PC-9 (cell line): ENCODE measurements around the gene PHACTR1. TPM values are rescaled to one million over a fixed set of nuclear protein-coding genes. Genes with fewer than 3 reads are reported as not detected.

Experiments used
- BruUV-seq: library from RNA; stranded (reverse); fragments of 400-500 nt; replicated peaks from 2 replicates; lab custom pipeline; 2021; lab: Mats Ljungman, UMichigan
- CTCF ChIA-PET: fragments of 300-600 bp; sonication (Branson Sonifier 250); formaldehyde crosslinking; loops from one replicate; lab custom pipeline; 2022; ENCODE audit warnings: antibody characterized with exemption; lab: Charles Lee
- POLR2A ChIA-PET: fragments of 300-600 bp; sonication (Branson Sonifier 250); formaldehyde crosslinking; loops from one replicate; lab custom pipeline; 2022; ENCODE audit warnings: antibody characterized with exemption; ENCODE audit not compliant: unreplicated experiment; lab: Charles Lee
- DNase-seq, 2 experiments: peaks; one replicate each; pipeline versions ENCODE4 v3.0.0 to v3.0.0-alpha.2; 2015 to 2022; ENCODE audit warnings: mixed read lengths in 1 of 2
- H2AFZ ChIP-seq: fragments of 200-600 bp; sonication (generic); 2 replicates; pipeline ENCODE4 v1.8.1; 2017; ENCODE audit warnings: antibody characterized with exemption
- H3F3A ChIP-seq: fragments of 200-600 bp; sonication (generic); 2 replicates; pipeline ENCODE4 v1.8.1; 2017; ENCODE audit warnings: antibody characterized with exemption, mild to moderate bottlenecking, low read depth; ENCODE audit not compliant: insufficient read depth
- H3K27ac ChIP-seq: fragments of 200-600 bp; sonication (generic); 2 replicates; pipeline ENCODE4 v1.6.1; 2016; ENCODE audit warnings: mixed run types
- H3K27me3 ChIP-seq: fragments of 200-600 bp; sonication (generic); 2 replicates; pipeline ENCODE4 v1.6.1; 2016; ENCODE audit warnings: low read depth, mixed run types; ENCODE audit not compliant: insufficient read depth
- H3K36me3 ChIP-seq: fragments of 200-600 bp; sonication (generic); 2 replicates; pipeline ENCODE4 v1.6.1; 2016; ENCODE audit warnings: low read depth, mixed run types
- H3K4me1 ChIP-seq: fragments of 200-600 bp; sonication (generic); replicated peaks from 2 replicates; pipeline ENCODE4 v1.6.1; 2016; ENCODE audit warnings: mixed run types; ENCODE audit not compliant: insufficient read depth
- H3K4me2 ChIP-seq: fragments of 200-600 bp; sonication (generic); 2 replicates; pipeline ENCODE4 v1.6.1; 2017; ENCODE audit warnings: mixed run types
- H3K4me3 ChIP-seq: fragments of 200-600 bp; sonication (generic); 2 replicates; pipeline ENCODE4 v1.6.1; 2016; ENCODE audit warnings: mixed run types
- H3K79me2 ChIP-seq: fragments of 200-600 bp; sonication (generic); 2 replicates; pipeline ENCODE4 v1.6.1; 2017; ENCODE audit warnings: low read depth, mixed run types
- H3K9me2 ChIP-seq: fragments of 200-600 bp; sonication (generic); 2 replicates; pipeline ENCODE4 v1.8.1; 2017; ENCODE audit warnings: mild to moderate bottlenecking; ENCODE audit not compliant: insufficient read depth
- H3K9me3 ChIP-seq: fragments of 200-600 bp; sonication (generic); 2 replicates; pipeline ENCODE4 v1.8.1; 2016; ENCODE audit warnings: low read depth; ENCODE audit not compliant: insufficient read depth
- H4K20me1 ChIP-seq: fragments of 200-600 bp; sonication (generic); 2 replicates; pipeline ENCODE4 v1.8.1; 2017; ENCODE audit not compliant: insufficient read depth
- EZH2 ChIP-seq: fragments of 200-600 bp; sonication (generic); IDR thresholded peaks from 2 replicates; pipeline ENCODE4 v1.8.0; 2017; ENCODE audit warnings: antibody characterized with exemption, low read depth
- intact Hi-C: fragments of 100-400 bp; cut with micrococcal nuclease; formaldehyde crosslinking; loops from one replicate; pipeline ENCODE4 v1.10.0; 2022; ENCODE audit not compliant: unreplicated experiment
- total RNA-seq: library from RNA; stranded (reverse); gene quantifications from 2 replicates; pipeline ENCODE4 v1.2.3, GENCODE V29; 2021
- TF ChIP-seq, protein P1 (sequence below): fragments of 200-600 bp; sonication (generic); conservative IDR thresholded peaks from 2 replicates; pipeline ENCODE4 v1.6.1; 2017; ENCODE audit warnings: mixed run types, antibody characterized with exemption, mild to moderate bottlenecking, moderate library complexity

Gene PHACTR1
- total RNA-seq, 1 experiment from 2014 or later: not detected

DNA sequence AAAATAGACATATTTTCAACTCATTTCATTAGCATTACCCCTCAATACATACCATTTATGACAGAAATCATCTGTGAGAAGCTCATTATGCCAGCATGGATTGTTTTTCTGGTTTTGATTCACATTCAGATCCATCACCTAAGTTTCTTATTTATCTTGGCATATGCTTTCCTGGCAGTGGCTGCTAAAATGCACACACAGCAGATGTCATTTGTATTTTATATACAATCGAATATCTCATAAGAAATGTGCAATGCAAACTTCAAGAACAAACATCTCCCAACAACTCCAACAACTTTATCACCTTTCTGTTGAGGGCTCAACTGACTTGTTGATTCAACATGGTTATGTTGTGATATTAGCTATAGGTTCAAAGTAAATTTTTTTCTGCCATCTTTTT, 208.3 kb downstream of the PHACTR1 start:
- H3K4me2 ChIP-seq: no peak overlapping the region
- H3K4me1 ChIP-seq: no peaks in the 10 kb centered on the region
- no peak overlapping the region for H3K27ac ChIP-seq
- no peak overlapping the region for H3K4me3 ChIP-seq
- ChIA-PET CTCF (no interaction called here), POLR2A (no interaction called here)
- 0 out of 2 replicates have a peak, but pooled peaks cover 2% of the 10 kb centered on the region for H3K9me3 ChIP-seq
- no peaks in the 10 kb centered on the region for H3K36me3 ChIP-seq
- H4K20me1 ChIP-seq: no peaks in the 10 kb centered on the region
- no peaks in the 10 kb centered on the region for H3F3A ChIP-seq
- TF ChIP-seq EZH2: no peak
- TF ChIP-seq, protein P1, sequence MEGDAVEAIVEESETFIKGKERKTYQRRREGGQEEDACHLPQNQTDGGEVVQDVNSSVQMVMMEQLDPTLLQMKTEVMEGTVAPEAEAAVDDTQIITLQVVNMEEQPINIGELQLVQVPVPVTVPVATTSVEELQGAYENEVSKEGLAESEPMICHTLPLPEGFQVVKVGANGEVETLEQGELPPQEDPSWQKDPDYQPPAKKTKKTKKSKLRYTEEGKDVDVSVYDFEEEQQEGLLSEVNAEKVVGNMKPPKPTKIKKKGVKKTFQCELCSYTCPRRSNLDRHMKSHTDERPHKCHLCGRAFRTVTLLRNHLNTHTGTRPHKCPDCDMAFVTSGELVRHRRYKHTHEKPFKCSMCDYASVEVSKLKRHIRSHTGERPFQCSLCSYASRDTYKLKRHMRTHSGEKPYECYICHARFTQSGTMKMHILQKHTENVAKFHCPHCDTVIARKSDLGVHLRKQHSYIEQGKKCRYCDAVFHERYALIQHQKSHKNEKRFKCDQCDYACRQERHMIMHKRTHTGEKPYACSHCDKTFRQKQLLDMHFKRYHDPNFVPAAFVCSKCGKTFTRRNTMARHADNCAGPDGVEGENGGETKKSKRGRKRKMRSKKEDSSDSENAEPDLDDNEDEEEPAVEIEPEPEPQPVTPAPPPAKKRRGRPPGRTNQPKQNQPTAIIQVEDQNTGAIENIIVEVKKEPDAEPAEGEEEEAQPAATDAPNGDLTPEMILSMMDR: no peak
- H3K79me2 ChIP-seq: no peaks in the 10 kb centered on the region
- H2AFZ ChIP-seq: no peak overlapping the region
- no peak for DNase-seq
- H3K27me3 ChIP-seq: peaks cover 37% of the 10 kb centered on the region
- no peaks in the 10 kb centered on the region for H3K9me2 ChIP-seq
- intact Hi-C loops: no loop called here
- no TSS peak for BruUV-seq

DNA sequence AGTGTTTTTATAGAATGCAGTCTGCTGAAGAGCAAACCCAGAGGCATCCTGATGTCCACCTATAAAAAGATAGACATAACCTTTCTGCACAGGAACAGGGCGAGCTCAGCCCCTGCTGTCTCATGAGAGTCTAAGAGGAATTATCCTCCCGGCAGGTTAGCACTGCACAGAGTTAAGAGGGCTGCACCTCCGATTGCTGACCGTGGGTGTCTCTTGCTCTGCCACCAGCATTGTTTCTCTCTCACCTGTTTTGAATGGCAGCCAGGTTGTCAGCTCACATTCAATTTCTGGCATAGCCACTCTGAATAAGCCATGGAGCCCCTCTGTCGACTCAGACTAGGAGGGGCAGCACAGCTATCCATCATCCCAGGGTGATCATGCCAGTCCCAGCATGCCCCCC, 211.2 kb downstream of the PHACTR1 start:
- no peak overlapping the region for H3K27ac ChIP-seq
- peaks cover 51% of the 10 kb centered on the region for H3K27me3 ChIP-seq
- no peak overlapping the region for H3K4me3 ChIP-seq
- no peaks in the 10 kb centered on the region for H3K4me1 ChIP-seq
- no peaks in the 10 kb centered on the region for H3F3A ChIP-seq
- TF ChIP-seq EZH2: no peak
- TF ChIP-seq, protein P1: no peak
- H3K9me2 ChIP-seq: no peaks in the 10 kb centered on the region
- intact Hi-C loops: no loop called here
- no peaks in the 10 kb centered on the region for H4K20me1 ChIP-seq
- no peaks in the 10 kb centered on the region for H3K36me3 ChIP-seq
- H3K79me2 ChIP-seq: no peaks in the 10 kb centered on the region
- H3K9me3 ChIP-seq: 0 out of 2 replicates have a peak, but pooled peaks cover 2% of the 10 kb centered on the region
- ChIA-PET CTCF (no interaction called here), POLR2A (no interaction called here)
- no peak overlapping the region for H2AFZ ChIP-seq
- no peak overlapping the region for H3K4me2 ChIP-seq
- no TSS peak for BruUV-seq
- no peak for DNase-seq

DNA sequence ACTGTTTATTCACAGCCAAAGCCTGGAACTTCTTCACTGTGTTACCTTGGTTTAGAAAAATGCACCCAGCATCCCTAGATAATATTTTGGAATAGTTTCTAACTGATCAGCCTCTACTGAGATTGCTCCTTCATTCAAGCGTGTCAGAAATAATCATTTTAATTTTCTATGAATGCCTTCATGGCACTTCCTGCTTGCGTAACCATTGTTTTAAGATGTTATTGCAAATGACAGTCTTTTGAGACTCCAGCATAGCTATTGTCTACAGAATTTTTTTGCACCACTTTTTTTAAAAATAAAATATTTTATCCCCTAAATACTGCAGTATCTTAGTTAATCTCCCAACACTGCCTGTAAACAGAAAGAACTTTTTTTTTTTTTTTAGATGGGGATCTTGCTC, 213.1 kb downstream of the PHACTR1 start:
- ChIA-PET CTCF (no interaction called here), POLR2A (no interaction called here)

More for the DNA sequence above, 213.1 kb downstream of the PHACTR1 start:
- Histone ChIP-seq H4K20me1 (no peaks in the 10 kb centered on the region), H3K4me3 (no peak overlapping the region), H3K36me3 (no peaks in the 10 kb centered on the region), H3K9me3 (peaks cover 2% of the 10 kb centered on the region; the same call in 1 of the 2 replicates), H3K4me1 (no peaks in the 10 kb centered on the region), H3K79me2 (no peaks in the 10 kb centered on the region), H3F3A (no peaks in the 10 kb centered on the region), H3K27ac (no peak overlapping the region), H3K9me2 (no peaks in the 10 kb centered on the region), H3K27me3 (peaks cover 69% of the 10 kb centered on the region), H2AFZ (no peak overlapping the region), H3K4me2 (no peak overlapping the region)
- BruUV-seq: no TSS peak
- DNase-seq: no peak
- TF ChIP-seq, protein P1: no peak
- no peak for TF ChIP-seq EZH2
- intact Hi-C loops: no loop called here
